ENCODE results near the gene STOX2.

DNA sequence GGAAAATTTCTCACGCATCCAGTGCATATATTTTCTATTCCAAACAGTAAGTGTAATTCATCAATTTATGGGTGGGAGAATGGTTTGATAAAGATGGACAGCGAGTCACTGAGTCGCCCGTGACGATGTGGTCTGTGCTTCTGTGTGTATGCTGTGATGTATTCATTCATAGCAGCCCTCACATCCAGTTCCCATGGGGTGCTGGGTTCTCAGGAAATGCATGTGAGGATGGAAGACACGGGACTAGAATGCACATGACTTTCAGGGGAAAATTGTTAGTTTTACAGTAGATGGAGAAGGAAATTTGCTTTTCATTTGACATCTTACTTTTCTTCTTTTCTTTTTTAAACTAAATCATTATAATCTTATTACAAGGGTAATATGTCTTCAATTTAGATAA is 152.9 kb downstream of the STOX2 start:
- TF ChIP-seq CTCF (IDR thresholded peaks at IDR 0.05; ENCODE audit: insufficient read depth, low read length, poor library complexity, severe bottlenecking) (no peak), EZH2phosphoT487 (conservative IDR thresholded peaks at IDR 0.05; ENCODE audit: low read length) (no peak)
